Activated CD4-positive, alpha-beta memory T cell treated with anti-CD3 and anti-CD28 coated beads for 36 hours (primary cell): Measurements from ENCODE around the gene MED22. TPM values are rescaled to one million over a fixed set of nuclear protein-coding genes. Genes with fewer than 3 reads are reported as not detected.

Experiments used
- CTCF ChIA-PET: fragments of 350-600 bp; sonication (Branson Sonifier 250); formaldehyde crosslinking; loops from one replicate; lab custom pipeline; 2021; ENCODE audit warnings: antibody characterized with exemption, inconsistent platforms; lab: Charles Lee
- POLR2A ChIA-PET: fragments of 350-600 bp; sonication (Branson Sonifier 250); formaldehyde crosslinking; loops from one replicate; lab custom pipeline; 2021; ENCODE audit warnings: antibody characterized with exemption; lab: Charles Lee
- DNase-seq: peaks from one replicate; pipeline ENCODE4 v3.0.0-alpha.2; 2020
- H3K27ac Mint-ChIP-seq: one replicate; pipeline ENCODE4 v1.8.0; 2021; ENCODE audit warnings: mixed read lengths
- H3K27me3 Mint-ChIP-seq: one replicate; pipeline ENCODE4 v1.8.0; 2021; ENCODE audit warnings: mixed read lengths
- H3K36me3 Mint-ChIP-seq: one replicate; pipeline ENCODE4 v1.8.0; 2021; ENCODE audit warnings: mixed read lengths
- H3K4me1 Mint-ChIP-seq: one replicate; pipeline ENCODE4 v1.8.0; 2021; ENCODE audit warnings: low read depth, mixed read lengths
- H3K4me3 Mint-ChIP-seq: one replicate; pipeline ENCODE4 v1.8.0; 2021; ENCODE audit warnings: mild to moderate bottlenecking, mixed read lengths
- H3K9me3 Mint-ChIP-seq: one replicate; pipeline ENCODE4 v1.8.0; 2021; ENCODE audit warnings: mixed read lengths
- intact Hi-C: fragments of 100-400 bp; cut with micrococcal nuclease; formaldehyde crosslinking; loops from one replicate; pipeline ENCODE4 v1.15.1; 2023
- total RNA-seq, 2 experiments: library from RNA; stranded (reverse); gene quantifications; one replicate each; pipeline ENCODE4 v1.2.3, GENCODE V29; 2021

MED22 gene
- total RNA-seq, 2 experiments from 2014 or later: 20.8 to 20.9 TPM

DNA sequence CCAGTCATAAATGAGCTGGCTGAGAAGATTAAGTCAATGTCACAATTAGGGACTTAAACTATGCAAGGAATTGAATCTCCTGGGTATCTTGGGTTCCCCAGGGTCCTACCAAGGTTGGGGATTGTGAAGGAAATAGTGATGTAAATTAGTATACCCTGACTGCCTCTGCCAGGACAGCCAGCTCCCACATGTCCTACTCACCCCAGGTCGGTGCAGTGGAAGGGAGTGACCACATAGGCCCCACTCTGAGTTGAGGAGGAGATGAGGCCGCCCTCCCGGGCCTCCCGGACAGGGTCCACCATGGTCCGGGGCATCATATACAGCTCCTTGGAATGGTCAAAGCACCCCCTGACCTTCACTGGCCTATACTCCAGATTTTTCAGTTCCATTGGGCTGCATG lies 5.6 kb upstream of the MED22 start:
- CTCF ChIA-PET: interaction anchor here (0.9 to 8.0 kb wide), 2 partner anchors 19 to 133 kb away, joined by 5 to 76 read pairs; no protein-coding TSS in a partner anchor
- no peak overlapping the region for H3K27ac Mint-ChIP-seq
- H3K4me1 Mint-ChIP-seq: peaks cover 54% of the 10 kb centered on the region
- H3K36me3 Mint-ChIP-seq: peaks cover 40% of the 10 kb centered on the region
- H3K9me3 Mint-ChIP-seq: no peaks in the 10 kb centered on the region
- H3K4me3 Mint-ChIP-seq: no peak overlapping the region
- POLR2A ChIA-PET: interaction anchor here (0.7 to 14.0 kb wide), 3 partner anchors 14 to 62 kb away, joined by 3 to 381 read pairs (median 3); no protein-coding TSS in a partner anchor
- DNase-seq: no peak
- H3K27me3 Mint-ChIP-seq: no peaks in the 10 kb centered on the region
- intact Hi-C loops: loop anchor here (10.0 kb wide), 2 partner anchors 51 to 131 kb away; no protein-coding TSS in a partner anchor

DNA sequence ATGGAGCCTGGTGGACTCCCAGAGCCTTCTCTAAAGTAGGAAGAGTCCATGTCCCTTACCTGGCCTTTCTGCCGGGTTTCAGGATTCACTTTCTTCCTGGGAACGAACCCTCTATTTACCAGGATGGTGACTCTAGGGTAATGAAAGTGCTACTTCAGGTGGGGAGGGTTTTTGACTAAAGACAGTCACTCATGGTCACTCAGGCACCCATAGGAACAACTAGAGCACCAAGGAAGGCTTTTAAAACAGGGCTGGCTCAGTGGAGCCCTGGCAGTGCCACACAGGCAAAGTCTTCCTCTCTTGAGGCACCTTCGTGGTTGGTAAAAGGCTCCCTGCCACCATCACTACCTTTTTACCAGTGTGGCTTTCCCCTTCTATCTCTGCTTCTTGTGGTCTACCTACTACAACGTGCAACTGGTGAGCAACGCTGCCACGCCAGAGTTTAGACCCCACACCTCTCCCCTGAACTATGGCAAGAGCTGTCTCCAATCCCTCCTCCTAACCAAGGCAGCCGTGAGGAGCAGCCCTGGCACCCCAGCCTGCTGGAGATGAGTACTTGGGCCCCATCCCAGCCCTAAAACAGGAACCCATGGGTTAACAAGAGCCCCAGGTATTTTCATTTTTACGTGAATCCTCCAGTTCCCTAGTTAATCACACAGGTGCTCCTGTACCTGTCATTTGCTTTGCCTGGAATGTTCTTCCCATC lies 4.9 kb upstream of the MED22 start:
- Mint-ChIP-seq H3K27ac (peak overlapping the region; percentile 53), H3K9me3 (no peaks in the 10 kb centered on the region), H3K4me1 (peaks cover 48% of the 10 kb centered on the region), H3K27me3 (no peaks in the 10 kb centered on the region), H3K36me3 (peaks cover 47% of the 10 kb centered on the region), H3K4me3 (no peak overlapping the region)
- DNase-seq: no peak
- ChIA-PET POLR2A (interaction anchor here (1.2 to 14.0 kb wide), 2 partner anchors 16 to 63 kb away, joined by 3 to 381 read pairs; no protein-coding TSS in a partner anchor), CTCF (interaction anchor here (0.9 to 8.0 kb wide), 2 partner anchors 20 to 134 kb away, joined by 5 to 76 read pairs; no protein-coding TSS in a partner anchor)
- intact Hi-C loops: loop anchor here (10.0 kb wide), 2 partner anchors 52 to 132 kb away; no protein-coding TSS in a partner anchor

DNA sequence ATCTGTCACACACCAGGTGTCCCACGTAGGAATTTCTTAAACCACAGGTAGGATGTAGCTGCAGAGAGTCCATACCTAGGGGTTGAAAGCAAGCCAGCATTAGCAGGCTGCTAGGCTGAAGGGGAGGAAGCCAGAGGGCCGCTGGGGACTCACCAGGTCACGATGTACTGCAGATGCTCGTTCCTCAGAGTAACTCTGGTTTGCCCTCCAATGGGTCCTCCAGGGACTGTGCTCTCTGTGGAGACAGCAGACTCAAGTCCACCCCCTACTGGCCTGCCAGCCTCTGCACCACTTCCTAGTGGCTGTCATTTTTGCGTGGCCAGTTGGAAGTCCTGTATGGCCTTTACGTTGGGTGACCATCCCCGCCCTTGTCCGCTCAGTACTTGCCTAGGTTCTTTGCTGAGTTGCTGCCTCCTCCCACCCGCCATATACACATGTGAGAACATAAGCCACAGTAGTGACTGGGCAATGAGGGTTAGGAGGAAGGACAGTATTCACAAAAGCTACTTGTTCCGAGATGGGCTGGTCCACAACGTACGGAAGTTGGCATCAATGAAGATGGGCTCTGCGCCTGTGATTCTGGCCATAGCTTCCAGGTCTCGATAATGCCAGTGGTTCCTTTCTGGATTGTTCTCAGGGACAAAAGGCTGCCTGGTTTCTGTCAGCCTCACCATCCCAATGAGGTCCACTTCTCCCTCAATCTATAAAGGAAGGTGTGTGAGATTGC lies 4.1 kb upstream of the MED22 start:
- Mint-ChIP-seq H3K4me3 (no peak overlapping the region), H3K27ac (peak overlapping the region; percentile 48), H3K36me3 (peaks cover 47% of the 10 kb centered on the region), H3K9me3 (no peaks in the 10 kb centered on the region), H3K4me1 (peaks cover 41% of the 10 kb centered on the region), H3K27me3 (no peaks in the 10 kb centered on the region)
- DNase-seq: peak; percentile 70
- CTCF ChIA-PET: interaction anchor here (0.7 to 8.0 kb wide), 5 partner anchors 11 to 170 kb away, joined by 3 to 76 read pairs (median 5); no protein-coding TSS in a partner anchor
- intact Hi-C loops: loop anchor here (10.0 kb wide), 2 partner anchors 53 to 133 kb away; no protein-coding TSS in a partner anchor
- POLR2A ChIA-PET: interaction anchor here (1.7 to 14.0 kb wide), 2 partner anchors 12 to 17 kb away, joined by 4 to 381 read pairs; no protein-coding TSS in a partner anchor

- CTCF ChIA-PET: interaction anchor here (0.7 to 8.0 kb wide), 6 partner anchors 10 to 170 kb away, joined by 3 to 76 read pairs (median 4); no protein-coding TSS in a partner anchor
- peaks cover 52% of the 10 kb centered on the region for H3K36me3 Mint-ChIP-seq
- POLR2A ChIA-PET: interaction anchor here (1.7 to 14.0 kb wide), 2 partner anchors 12 to 17 kb away, joined by 4 to 381 read pairs; no protein-coding TSS in a partner anchor
- no peak for DNase-seq
- H3K27ac Mint-ChIP-seq: peak overlapping the region; percentile 48
- peaks cover 45% of the 10 kb centered on the region for H3K4me1 Mint-ChIP-seq
- H3K9me3 Mint-ChIP-seq: no peaks in the 10 kb centered on the region
- no peaks in the 10 kb centered on the region for H3K27me3 Mint-ChIP-seq
- intact Hi-C loops: loop anchor here (10.0 kb wide), 2 partner anchors 53 to 133 kb away; no protein-coding TSS in a partner anchor
- no peak overlapping the region for H3K4me3 Mint-ChIP-seq
Measured at GRCh38 chr9:133351526-133351907, 3.6 kb upstream of the MED22 start.

DNA sequence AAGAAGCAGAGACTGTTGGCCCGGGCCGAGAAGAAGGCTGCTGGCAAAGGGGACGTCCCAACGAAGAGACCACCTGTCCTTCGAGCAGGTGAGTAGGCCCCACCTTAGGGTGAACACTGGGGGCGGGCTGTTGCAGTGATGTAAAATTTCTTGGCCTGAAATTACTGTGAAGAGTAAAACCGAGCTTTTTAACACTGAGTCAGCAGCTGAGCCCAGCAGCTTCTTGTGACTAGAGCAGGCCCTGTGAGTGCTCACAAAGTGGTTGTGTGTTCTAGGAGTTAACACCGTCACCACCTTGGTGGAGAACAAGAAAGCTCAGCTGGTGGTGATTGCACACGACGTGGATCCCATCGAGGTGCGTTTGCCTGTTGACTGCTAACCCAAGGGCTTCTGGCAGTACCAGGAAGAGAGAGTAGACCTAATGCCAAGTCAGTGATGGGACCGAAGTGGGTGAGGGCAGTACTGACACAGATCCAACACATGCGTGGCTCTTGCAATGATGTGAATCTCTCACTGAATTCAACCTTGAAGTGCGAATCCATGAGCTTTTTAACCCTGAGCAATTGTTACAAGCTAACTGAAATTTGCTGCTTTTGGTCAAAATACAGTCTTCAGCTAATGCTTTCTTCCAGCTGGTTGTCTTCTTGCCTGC lies 2.2 kb upstream of the MED22 start:
- H3K27ac Mint-ChIP-seq: peak overlapping the region; percentile 98
- intact Hi-C loops: loop anchor here (5.0 to 10.0 kb wide), 4 partner anchors 55 to 998 kb away; partner anchors contain the start of gene SETX
- DNase-seq: peak; percentile 69
- no peaks in the 10 kb centered on the region for H3K27me3 Mint-ChIP-seq
- peaks cover 46% of the 10 kb centered on the region for H3K4me1 Mint-ChIP-seq
- peak overlapping the region; percentile 97 for H3K4me3 Mint-ChIP-seq
- POLR2A ChIA-PET: interaction anchor here (1.4 to 14.0 kb wide), 2 partner anchors 10 to 19 kb away, joined by 4 to 381 read pairs; no protein-coding TSS in a partner anchor
- no peaks in the 10 kb centered on the region for H3K9me3 Mint-ChIP-seq
- H3K36me3 Mint-ChIP-seq: peaks cover 55% of the 10 kb centered on the region
- CTCF ChIA-PET: interaction anchor here (0.7 to 8.0 kb wide), 4 partner anchors 9 to 22 kb away, joined by 3 to 76 read pairs (median 8); no protein-coding TSS in a partner anchor

GRCh38 chr9:133348718-133349573 lies 1.0 kb upstream of the MED22 start:
- POLR2A ChIA-PET: interaction anchor here (1.0 to 14.0 kb wide), 7 partner anchors 8 to 53 kb away, joined by 3 to 381 read pairs (median 8); partner anchors contain the start of genes STKLD1, SURF1 and SURF2
- Mint-ChIP-seq H3K4me1 (peaks cover 38% of the 10 kb centered on the region), H3K4me3 (peak overlapping the region; percentile 97), H3K36me3 (peaks cover 55% of the 10 kb centered on the region), H3K9me3 (no peaks in the 10 kb centered on the region), H3K27ac (peak overlapping the region; percentile 98), H3K27me3 (no peaks in the 10 kb centered on the region)
- no peak for DNase-seq
- CTCF ChIA-PET: interaction anchor here (1.2 to 8.0 kb wide), 3 partner anchors 10 to 55 kb away, joined by 3 to 76 read pairs (median 5); no protein-coding TSS in a partner anchor
- intact Hi-C loops: loop anchor here (1.0 to 5.0 kb wide), 6 partner anchors 7 to 997 kb away; partner anchors contain the start of genes SETX, STKLD1, SURF1 and SURF2

GRCh38 chr9:133347515-133347984 lies 381 bp downstream of the MED22 start:
- peak overlapping the region; percentile 98 for H3K27ac Mint-ChIP-seq
- POLR2A ChIA-PET: interaction anchor here (1.0 to 14.0 kb wide), 13 partner anchors 8 to 112 kb away, joined by 3 to 381 read pairs (median 5); partner anchors contain the start of genes CACFD1, STKLD1, SURF1 and SURF2
- CTCF ChIA-PET: interaction anchor here (0.7 to 8.0 kb wide), 4 partner anchors 12 to 204 kb away, joined by 3 to 76 read pairs (median 4); no protein-coding TSS in a partner anchor
- DNase-seq: no peak
- H3K4me1 Mint-ChIP-seq: peaks cover 38% of the 10 kb centered on the region
- H3K9me3 Mint-ChIP-seq: no peaks in the 10 kb centered on the region
- H3K27me3 Mint-ChIP-seq: no peaks in the 10 kb centered on the region
- peaks cover 52% of the 10 kb centered on the region for H3K36me3 Mint-ChIP-seq
- peak overlapping the region; percentile 97 for H3K4me3 Mint-ChIP-seq
- intact Hi-C loops: loop anchor here (5.0 kb wide), 2 partner anchors 160 to 995 kb away; partner anchors contain the start of gene SETX

- peak overlapping the region; percentile 8 for H3K27ac Mint-ChIP-seq
- intact Hi-C loops: loop anchor here (5.0 kb wide), 2 partner anchors 159 to 994 kb away; partner anchors contain the start of gene SETX
- ChIA-PET POLR2A (interaction anchor here (1.1 to 1.6 kb wide), 4 partner anchors 14 to 31 kb away, joined by 4 to 8 read pairs (median 6); no protein-coding TSS in a partner anchor), CTCF (interaction anchor here (8.0 kb wide), 1 partner anchor 26 kb away, joined by 76 read pairs; no protein-coding TSS in a partner anchor)
- DNase-seq: no peak
- H3K27me3 Mint-ChIP-seq: no peaks in the 10 kb centered on the region
- peaks cover 38% of the 10 kb centered on the region for H3K4me1 Mint-ChIP-seq
- no peaks in the 10 kb centered on the region for H3K9me3 Mint-ChIP-seq
- H3K4me3 Mint-ChIP-seq: peak overlapping the region; percentile 97
- peaks cover 45% of the 10 kb centered on the region for H3K36me3 Mint-ChIP-seq
Measured at GRCh38 chr9:133346021-133346785, 1.7 kb downstream of the MED22 start.

DNA sequence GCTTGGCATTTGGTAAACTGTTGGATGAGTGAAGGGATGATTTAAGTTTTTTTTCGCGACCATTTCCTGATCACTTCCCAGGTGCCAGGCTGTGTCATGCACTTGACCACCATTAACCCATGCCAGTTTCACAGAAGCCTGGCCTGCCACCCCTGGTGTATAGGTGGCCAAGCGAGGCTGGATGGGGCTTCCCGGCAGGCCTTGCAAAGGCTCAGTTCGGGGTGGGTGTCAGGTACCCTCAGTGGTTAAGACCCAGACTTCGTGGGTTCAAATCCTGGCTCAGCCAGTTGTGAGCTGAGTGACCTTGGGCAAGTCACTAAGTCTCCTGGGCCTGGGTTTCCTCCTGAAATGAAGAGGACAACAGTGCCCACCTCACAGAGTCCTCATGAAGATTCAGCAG lies 2.3 kb downstream of the MED22 start:
- Mint-ChIP-seq H3K36me3 (peaks cover 46% of the 10 kb centered on the region), H3K9me3 (no peaks in the 10 kb centered on the region), H3K27me3 (no peaks in the 10 kb centered on the region), H3K4me3 (no peak overlapping the region), H3K27ac (no peak overlapping the region), H3K4me1 (peaks cover 38% of the 10 kb centered on the region)
- DNase-seq: no peak
- POLR2A ChIA-PET: interaction anchor here (1.6 kb wide), 2 partner anchors 15 to 25 kb away, joined by 6 read pairs; no protein-coding TSS in a partner anchor
- intact Hi-C loops: loop anchor here (5.0 kb wide), 2 partner anchors 158 to 993 kb away; partner anchors contain the start of gene SETX
- CTCF ChIA-PET: interaction anchor here (8.0 kb wide), 1 partner anchor 27 kb away, joined by 76 read pairs; no protein-coding TSS in a partner anchor
